ENCODE results near the gene MYB.
A peak's percentile ranks its signal among the peaks of the same experiment; 100 is the strongest.

The MYB gene

DNA sequence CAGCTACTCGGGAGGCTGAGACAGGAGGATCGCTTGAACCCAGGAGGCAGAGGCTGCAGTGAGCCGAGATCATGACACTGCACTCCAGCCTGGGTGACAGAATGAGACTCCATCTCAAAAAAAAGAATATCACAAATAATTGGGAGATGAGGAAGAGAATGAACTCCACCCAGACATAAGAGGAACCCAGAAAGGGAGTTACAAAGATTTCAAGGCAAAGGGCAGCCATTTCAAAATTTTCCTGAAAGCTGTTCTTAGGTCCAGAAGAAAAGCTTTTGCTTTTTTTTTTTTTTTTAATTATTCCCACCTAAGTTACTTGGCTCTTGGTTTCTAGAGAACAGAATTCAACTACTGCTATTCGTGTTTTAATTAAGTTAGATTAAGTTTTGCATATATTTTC lies 23.8 kb downstream of the MYB start:
- Histone ChIP-seq H3K9me2 (replicated peaks; ENCODE audit: low read depth, low read length) (no peaks in the 10 kb centered on the region), H3F3A (ENCODE audit: low read depth) (peaks cover 23% of the 10 kb centered on the region), H3K4me1 (ENCODE audit: insufficient read depth, low read length, poor library complexity, severe bottlenecking) (peaks cover 18% of the 10 kb centered on the region), H3K9me3 (ENCODE audit: insufficient read depth, low read depth, low read length) (no peaks in the 10 kb centered on the region), H3K4me3 (ENCODE audit: low read length, poor library complexity, severe bottlenecking) (no peak overlapping the region), H3K27me3 (ENCODE audit: insufficient read depth, low read length, poor library complexity, severe bottlenecking) (no peaks in the 10 kb centered on the region), H3K36me3 (ENCODE audit: insufficient read depth, low read length) (peaks cover 87% of the 10 kb centered on the region), H2AFZ (ENCODE audit: low read length) (no peak overlapping the region), H3K4me2 (ENCODE audit: low read depth, low read length, poor library complexity, severe bottlenecking) (no peak overlapping the region), H3K79me2 (ENCODE audit: insufficient read depth, low read length) (peaks cover 73% of the 10 kb centered on the region), H3K9ac (ENCODE audit: low read depth, low read length, poor library complexity, severe bottlenecking) (no peak overlapping the region), H4K20me1 (ENCODE audit: insufficient read depth, low read length, poor library complexity, severe bottlenecking) (peaks cover 70% of the 10 kb centered on the region)
- TF ChIP-seq, protein P1, sequence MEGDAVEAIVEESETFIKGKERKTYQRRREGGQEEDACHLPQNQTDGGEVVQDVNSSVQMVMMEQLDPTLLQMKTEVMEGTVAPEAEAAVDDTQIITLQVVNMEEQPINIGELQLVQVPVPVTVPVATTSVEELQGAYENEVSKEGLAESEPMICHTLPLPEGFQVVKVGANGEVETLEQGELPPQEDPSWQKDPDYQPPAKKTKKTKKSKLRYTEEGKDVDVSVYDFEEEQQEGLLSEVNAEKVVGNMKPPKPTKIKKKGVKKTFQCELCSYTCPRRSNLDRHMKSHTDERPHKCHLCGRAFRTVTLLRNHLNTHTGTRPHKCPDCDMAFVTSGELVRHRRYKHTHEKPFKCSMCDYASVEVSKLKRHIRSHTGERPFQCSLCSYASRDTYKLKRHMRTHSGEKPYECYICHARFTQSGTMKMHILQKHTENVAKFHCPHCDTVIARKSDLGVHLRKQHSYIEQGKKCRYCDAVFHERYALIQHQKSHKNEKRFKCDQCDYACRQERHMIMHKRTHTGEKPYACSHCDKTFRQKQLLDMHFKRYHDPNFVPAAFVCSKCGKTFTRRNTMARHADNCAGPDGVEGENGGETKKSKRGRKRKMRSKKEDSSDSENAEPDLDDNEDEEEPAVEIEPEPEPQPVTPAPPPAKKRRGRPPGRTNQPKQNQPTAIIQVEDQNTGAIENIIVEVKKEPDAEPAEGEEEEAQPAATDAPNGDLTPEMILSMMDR (conservative IDR thresholded peaks at IDR 0.05; ENCODE audit: low read length), result no peak
- no peak for TF ChIP-seq EZH2phosphoT487 (IDR thresholded peaks at IDR 0.05; ENCODE audit: borderline replicate concordance)

DNA sequence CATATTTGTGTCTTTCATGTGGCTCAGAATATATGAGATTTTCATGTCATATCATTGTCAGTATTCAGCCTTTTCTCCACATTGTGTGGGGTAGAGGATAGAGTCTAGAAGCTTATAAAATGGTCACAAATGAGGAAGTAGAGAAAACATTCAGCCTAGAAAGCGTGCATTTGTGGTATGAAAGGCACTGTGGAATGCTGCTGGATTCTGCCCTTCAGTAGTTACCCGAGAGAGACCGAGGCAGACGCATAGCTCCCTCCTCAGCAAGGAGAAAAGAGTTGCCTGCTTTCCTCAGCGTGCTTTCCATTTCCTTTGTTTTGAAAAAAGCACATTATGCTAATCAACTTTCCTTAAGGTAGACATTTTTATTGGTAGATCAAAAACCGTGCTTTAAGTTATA lies 28.7 kb downstream of the MYB start:
- Histone ChIP-seq H2AFZ (ENCODE audit: low read length) (no peak overlapping the region), H3K9ac (ENCODE audit: low read depth, low read length, poor library complexity, severe bottlenecking) (peak overlapping the region; percentile 8), H3K4me2 (ENCODE audit: low read depth, low read length, poor library complexity, severe bottlenecking) (peak overlapping the region; percentile 30), H4K20me1 (ENCODE audit: insufficient read depth, low read length, poor library complexity, severe bottlenecking) (peaks cover 76% of the 10 kb centered on the region), H3K9me2 (replicated peaks; ENCODE audit: low read depth, low read length) (no peaks in the 10 kb centered on the region), H3K27me3 (ENCODE audit: insufficient read depth, low read length, poor library complexity, severe bottlenecking) (no peaks in the 10 kb centered on the region), H3F3A (ENCODE audit: low read depth) (peaks cover 36% of the 10 kb centered on the region), H3K4me3 (ENCODE audit: low read length, poor library complexity, severe bottlenecking) (peak overlapping the region; percentile 7), H3K9me3 (ENCODE audit: insufficient read depth, low read depth, low read length) (no peaks in the 10 kb centered on the region), H3K79me2 (ENCODE audit: insufficient read depth, low read length) (peaks cover 78% of the 10 kb centered on the region), H3K4me1 (ENCODE audit: insufficient read depth, low read length, poor library complexity, severe bottlenecking) (peaks cover 53% of the 10 kb centered on the region), H3K36me3 (ENCODE audit: insufficient read depth, low read length) (peaks cover 86% of the 10 kb centered on the region)
- TF ChIP-seq, protein P1 (conservative IDR thresholded peaks at IDR 0.05; ENCODE audit: low read length), result no peak
- no peak for TF ChIP-seq EZH2phosphoT487 (IDR thresholded peaks at IDR 0.05; ENCODE audit: borderline replicate concordance)

DNA sequence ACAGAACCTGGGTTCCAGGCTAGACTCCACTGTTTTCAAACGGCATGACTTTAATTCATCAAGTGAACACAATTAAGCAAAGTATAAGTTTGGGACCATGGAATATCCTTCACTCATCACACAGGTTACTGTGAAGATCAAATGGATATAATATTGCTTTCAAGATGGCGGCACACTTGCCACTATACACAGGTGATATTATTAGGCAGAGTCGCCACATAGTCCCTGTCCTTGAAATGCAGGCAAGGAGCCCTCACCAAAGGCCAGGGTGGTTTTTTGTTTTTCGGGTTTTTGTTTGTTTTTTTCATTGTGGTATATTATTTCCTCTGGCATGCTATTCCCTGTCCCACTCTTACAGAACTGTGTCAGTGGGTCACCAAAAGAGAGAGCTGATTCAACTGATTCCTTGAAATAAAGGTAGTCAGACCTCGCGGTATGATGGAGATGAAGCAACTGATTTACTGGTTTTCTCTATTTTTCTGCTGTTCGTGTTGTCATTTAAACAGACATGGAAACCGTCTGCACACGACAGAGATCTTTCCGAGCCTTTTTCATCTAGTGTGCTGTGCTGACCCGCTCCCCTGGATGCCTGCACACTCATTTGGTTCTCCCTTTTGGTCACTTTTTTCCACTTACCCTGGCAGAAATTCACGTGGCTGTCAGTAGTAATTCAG lies 29.7 kb downstream of the MYB start:
- Histone ChIP-seq H3K79me2 (ENCODE audit: insufficient read depth, low read length) (peaks cover 78% of the 10 kb centered on the region), H3K36me3 (ENCODE audit: insufficient read depth, low read length) (peaks cover 86% of the 10 kb centered on the region), H3K4me2 (ENCODE audit: low read depth, low read length, poor library complexity, severe bottlenecking) (peak overlapping the region; percentile 40), H3K4me3 (ENCODE audit: low read length, poor library complexity, severe bottlenecking) (peak overlapping the region; percentile 1), H2AFZ (ENCODE audit: low read length) (no peak overlapping the region), H3K4me1 (ENCODE audit: insufficient read depth, low read length, poor library complexity, severe bottlenecking) (peaks cover 60% of the 10 kb centered on the region), H3K9ac (ENCODE audit: low read depth, low read length, poor library complexity, severe bottlenecking) (no peak overlapping the region), H3K9me2 (replicated peaks; ENCODE audit: low read depth, low read length) (no peaks in the 10 kb centered on the region), H3K9me3 (ENCODE audit: insufficient read depth, low read depth, low read length) (no peaks in the 10 kb centered on the region), H3K27me3 (ENCODE audit: insufficient read depth, low read length, poor library complexity, severe bottlenecking) (no peaks in the 10 kb centered on the region), H4K20me1 (ENCODE audit: insufficient read depth, low read length, poor library complexity, severe bottlenecking) (peaks cover 77% of the 10 kb centered on the region), H3F3A (ENCODE audit: low read depth) (peaks cover 35% of the 10 kb centered on the region)
- TF ChIP-seq EZH2phosphoT487 (IDR thresholded peaks at IDR 0.05; ENCODE audit: borderline replicate concordance), result no peak
- TF ChIP-seq, protein P1 (conservative IDR thresholded peaks at IDR 0.05; ENCODE audit: low read length), result no peak
